ENCODE results near the gene CHRD. TPM values are rescaled to one million over a fixed set of nuclear protein-coding genes. Genes with fewer than 3 reads are reported as not detected.
A peak's percentile ranks its signal among the peaks of the same experiment; 100 is the strongest.

CHRD gene
- total and polyA plus RNA-seq, 9 of the 15 experiments (the other 6 are each of a cell fraction or from before 2014, with no cell fraction given), result 0.11 to 1.3 (median 0.59) TPM; not detected in 3

GRCh38 chr3:184334470-184335158 is 45.2 kb upstream of the CHRD start (continued):
- TF ChIP-seq NEUROD1 (IDR thresholded peaks at IDR 0.05; ENCODE audit: borderline replicate concordance, low read depth, low read length, partially characterized antibody) (no peak), ZNF780A (CRISPR knock-in tag; IDR thresholded peaks at IDR 0.05) (no peak), MAX (CRISPR knock-in tag; IDR thresholded peaks at IDR 0.05) (no peak), NR0B1 (IDR thresholded peaks at IDR 0.05; ENCODE audit: partially characterized antibody) (no peak), ZNF140 (CRISPR knock-in tag; IDR thresholded peaks at IDR 0.05) (no peak), CTBP1 (IDR thresholded peaks at IDR 0.05; ENCODE audit: borderline replicate concordance) (peak; percentile 72; the same call in 1 of the 2 replicates), JUN (IDR thresholded peaks at IDR 0.05; ENCODE audit: borderline replicate concordance, low read depth, low read length) (peak; percentile 77), JUN (CRISPR knock-in tag; IDR thresholded peaks at IDR 0.05; ENCODE audit: borderline replicate concordance) (no peak), NKRF (IDR thresholded peaks at IDR 0.05; ENCODE audit: borderline replicate concordance) (no peak), SMAD1 (IDR thresholded peaks at IDR 0.05; ENCODE audit: low read depth, low read length, partially characterized antibody) (no peak), CREB3 (tag; conservative IDR thresholded peaks at IDR 0.05; ENCODE audit: low read depth) (no peak)
- TF ChIP-seq, protein P1, sequence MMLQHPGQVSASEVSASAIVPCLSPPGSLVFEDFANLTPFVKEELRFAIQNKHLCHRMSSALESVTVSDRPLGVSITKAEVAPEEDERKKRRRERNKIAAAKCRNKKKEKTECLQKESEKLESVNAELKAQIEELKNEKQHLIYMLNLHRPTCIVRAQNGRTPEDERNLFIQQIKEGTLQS (IDR thresholded peaks at IDR 0.05), result peak; percentile 84
- TF ChIP-seq, protein P1 (CRISPR knock-in tag; conservative IDR thresholded peaks at IDR 0.05), result peak; percentile 59; the same call in 1 of the 2 replicates
- TF ChIP-seq, protein P2, sequence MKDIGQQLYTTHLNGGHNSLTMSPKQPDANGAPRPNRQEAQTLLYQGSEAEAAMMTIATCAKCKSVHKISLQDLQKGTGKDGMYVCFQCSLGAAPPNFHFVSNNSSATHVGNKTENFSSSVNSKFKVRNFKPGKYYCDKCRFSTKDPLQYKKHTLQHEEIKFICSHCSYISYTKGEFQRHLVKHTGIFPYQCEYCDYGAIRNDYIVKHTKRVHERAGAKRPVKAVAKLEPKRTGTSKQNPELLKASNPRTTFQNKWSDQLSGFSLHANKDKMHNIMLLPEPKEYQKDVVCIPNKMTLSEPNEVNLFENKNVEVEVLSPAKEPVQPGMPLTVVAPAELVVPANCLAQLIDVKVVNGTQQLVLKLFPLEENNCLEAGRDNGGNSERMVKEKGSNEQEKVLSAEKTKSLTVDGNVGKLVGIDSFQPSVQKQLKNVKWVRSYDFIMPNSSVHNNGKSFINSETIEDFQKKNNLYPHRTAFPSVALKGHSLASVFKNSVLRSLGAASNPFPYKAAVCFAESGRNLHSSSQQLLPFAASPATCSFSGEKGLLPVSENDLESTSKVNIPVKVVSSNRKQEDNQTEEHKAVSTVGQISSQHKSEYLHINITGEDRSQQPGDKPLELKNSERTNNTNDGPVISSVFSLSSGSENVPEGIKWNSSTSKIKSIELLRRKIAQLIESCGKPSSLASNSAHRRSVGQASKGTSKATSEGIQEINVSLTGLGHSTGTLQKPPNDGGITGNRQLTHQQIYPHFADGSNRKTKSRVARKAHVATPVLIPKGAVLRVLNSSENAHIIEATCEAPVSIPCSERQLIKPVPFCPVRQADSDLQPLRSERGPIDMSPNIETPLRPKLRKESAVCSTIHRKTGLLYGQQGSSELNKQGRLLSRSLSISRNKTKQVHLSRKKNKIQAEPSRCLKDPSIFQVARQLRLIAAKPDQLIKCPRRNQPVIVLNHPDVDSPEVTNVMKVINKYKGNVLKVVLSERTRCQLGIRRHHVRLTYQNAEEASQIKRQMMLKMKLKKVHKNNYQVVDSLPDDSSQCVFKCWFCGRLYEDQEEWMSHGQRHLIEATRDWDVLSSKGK (CRISPR knock-in tag; IDR thresholded peaks at IDR 0.05), result no peak

Measured in K562 (cell line).